HG03280 (cell line): Measurements from ENCODE around the gene SLC15A4.

ENCODE experiments used
- ATAC-seq: cut with Tn5 transposase; IDR thresholded peaks from one replicate; pipeline ENCODE4 v1.9.1; 2021; ENCODE audit warnings: mild to moderate bottlenecking, moderate library complexity; ENCODE audit not compliant: unreplicated experiment

The SLC15A4 gene

GRCh38 chr12:128795530-128796361, 28.0 kb downstream of the SLC15A4 start:
- ATAC-seq, result no peak

GRCh38 chr12:128794661-128795529, 28.9 kb downstream of the SLC15A4 start:
- ATAC-seq, result no peak

GRCh38 chr12:128793701-128794100, 30.1 kb downstream of the SLC15A4 start:
- no peak for ATAC-seq

DNA sequence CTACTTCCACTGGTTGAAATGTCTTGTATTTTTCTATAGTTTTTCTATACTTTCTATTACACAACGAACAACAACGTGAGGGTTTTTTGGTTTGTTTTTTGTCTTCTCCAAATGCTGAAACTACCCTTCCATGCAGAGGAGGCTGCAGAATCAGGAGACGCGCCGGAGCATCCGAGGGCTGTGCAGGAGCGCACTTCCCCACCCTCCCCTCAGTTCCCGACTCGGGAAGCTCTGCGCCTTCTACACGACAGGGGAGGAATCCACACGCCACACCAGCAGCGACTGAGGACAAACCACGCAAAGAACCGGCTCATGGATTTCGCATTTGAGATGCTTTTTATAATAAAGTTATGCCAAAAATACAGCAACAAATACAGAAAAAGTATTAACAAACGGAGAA, 30.9 kb downstream of the SLC15A4 start:
- no peak for ATAC-seq

DNA sequence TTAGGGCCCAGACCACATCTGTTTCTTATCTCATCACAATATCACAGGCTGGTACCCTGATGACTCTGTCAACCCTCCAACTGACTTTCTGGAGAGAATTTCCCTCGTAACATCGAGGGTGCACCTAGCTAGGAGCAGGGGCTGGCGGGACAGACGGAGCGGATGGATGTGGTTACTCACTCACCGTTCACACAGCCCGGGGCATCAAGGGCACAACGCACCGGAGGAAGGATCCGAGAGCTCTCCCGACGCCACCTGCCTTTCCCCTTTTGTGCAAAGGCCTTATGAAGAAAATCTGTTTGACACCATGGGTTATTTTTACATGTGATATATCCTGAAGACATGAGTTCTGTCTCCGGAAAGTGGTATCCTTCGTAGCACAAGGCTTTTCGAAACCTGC, 31.4 kb downstream of the SLC15A4 start:
- no peak for ATAC-seq

DNA sequence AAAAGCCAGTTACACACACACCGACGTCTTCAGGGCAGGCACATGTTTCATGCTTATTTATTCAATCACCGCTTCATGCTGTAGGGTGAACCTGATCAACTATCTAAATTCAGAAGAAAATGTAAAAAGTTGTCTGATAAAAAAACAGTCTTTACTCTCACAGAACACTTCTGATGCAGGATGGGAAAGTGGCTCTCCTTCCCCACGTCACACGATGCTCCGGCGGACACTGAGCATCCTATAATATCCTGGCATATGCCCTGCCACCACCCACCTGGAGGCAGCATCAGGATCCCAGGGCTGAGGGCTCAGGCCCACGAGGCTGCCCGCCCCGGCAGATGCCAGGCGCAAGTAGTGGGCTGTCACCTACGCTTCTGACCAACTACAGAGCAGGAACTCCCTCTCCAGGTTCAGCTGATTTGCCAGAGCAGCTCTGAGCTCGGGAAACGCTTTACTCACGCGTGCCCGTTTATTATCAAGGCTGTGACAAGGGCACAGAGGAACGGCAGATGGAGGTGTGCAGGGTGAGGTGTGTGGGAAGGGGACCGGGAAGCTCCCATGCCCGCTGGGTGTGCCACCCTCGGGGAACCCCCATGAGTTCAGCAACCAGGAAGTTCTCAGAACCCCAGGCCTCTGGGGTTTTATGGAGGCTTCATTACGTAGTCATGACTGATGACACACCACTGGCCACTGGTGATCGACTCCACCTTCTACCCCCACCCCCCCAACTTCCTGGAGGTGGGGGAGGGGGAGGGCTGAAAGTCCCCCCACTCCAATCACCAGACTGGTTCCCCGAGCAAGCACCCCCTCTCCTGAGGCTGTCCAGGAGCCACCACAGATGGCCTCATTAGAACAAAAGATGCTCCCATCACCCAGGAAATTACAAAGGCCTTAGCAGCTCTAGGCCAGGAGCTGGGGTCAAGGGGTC, 32.1 kb downstream of the SLC15A4 start:
- no peak for ATAC-seq

DNA sequence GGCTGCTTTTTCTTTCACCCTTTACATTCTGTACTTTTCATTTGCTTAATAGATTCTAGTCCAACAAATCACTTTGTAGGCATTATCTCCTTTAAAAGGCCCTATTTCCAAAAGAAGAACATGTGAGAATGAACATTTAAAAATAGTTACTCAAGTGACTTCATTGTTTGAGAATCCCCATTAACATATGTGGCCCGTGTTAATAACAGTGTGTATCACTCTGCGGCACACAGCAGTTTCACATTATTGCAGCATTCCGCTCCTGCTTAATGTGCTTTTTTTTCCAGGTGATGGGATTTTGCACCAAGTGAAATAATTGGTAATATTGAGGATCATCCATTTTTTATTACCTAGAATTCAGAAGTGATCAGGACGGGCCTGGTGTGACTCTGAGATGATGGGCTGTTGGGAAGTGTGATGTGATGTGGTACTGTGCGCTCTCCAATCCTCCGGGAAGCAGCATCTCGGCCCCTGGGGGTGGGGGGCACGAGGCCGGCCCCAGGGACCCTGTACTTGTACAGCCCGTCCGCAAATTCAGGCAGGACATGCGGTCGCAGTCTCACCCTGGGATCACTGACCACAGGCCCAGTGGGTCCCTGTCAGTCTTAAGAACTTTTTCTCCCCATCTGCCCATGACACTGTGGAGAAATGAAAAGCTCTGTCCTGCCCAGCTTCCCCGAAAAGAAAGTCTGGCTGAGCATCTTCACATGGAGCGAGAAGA, 32.9 kb downstream of the SLC15A4 start:
- no peak for ATAC-seq

- no peak for ATAC-seq
Observed at GRCh38 chr12:128790221-128790620, 33.5 kb downstream of the SLC15A4 start.

GRCh38 chr12:128789356-128789929, 34.3 kb downstream of the SLC15A4 start:
- no peak for ATAC-seq

GRCh38 chr12:128787827-128788226, 35.9 kb downstream of the SLC15A4 start:
- no peak for ATAC-seq

DNA sequence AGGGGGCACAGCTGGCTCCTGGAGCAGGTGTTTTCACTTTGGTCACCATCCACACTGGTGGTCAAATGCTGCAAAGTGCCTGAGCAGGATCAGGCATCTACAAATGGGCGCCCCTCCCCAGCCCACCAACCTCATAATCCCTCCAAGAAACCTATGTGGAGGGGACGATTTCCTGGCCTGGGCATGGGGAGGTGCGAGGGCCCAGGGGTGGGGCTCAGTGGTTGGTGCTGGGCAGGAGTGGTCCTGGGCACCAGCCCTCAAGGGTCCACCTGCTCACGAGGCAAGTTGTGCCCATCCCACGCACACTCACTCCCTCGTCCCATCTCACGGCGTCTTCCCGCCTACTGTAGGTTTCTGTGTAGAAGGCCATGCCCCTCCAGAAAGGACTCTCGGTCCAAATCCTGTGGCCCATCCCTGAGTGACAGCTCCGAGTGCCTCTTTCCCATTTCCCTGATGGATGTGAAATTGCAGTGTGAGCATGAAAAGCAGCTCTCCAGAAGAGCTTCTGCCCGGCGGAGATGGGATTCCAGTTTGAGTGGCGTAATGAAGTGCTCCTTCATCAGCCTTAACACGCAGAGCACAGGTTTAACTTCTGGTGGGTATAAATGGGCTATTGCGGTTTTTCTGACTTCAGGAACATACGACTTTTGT, 36.9 kb downstream of the SLC15A4 start:
- no peak for ATAC-seq

- no peak for ATAC-seq
Observed at GRCh38 chr12:128784030-128784760, 39.6 kb downstream of the SLC15A4 start.

DNA sequence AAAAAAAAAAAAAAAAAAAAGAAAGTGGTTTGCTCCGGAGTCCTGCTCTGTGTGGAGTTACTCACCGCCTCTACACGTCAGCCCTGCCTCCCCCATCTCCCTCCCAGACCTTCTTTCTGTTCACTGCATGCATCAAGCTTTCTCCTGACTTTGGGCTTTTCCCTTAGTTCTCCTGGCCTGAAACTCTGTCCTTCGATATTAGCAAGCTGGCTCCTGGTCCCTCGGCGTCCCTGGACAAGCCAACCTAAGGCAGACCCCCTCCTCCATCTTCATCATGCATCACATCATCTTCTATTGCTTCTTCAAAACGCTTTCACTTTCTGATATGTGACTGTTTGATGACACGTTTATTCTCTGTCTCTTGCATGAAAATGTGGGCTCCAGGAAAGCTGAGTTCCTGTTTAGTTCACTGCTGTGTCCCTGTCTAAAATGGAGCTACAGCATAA, 40.6 kb downstream of the SLC15A4 start:
- ATAC-seq, result peak; percentile 51

GRCh38 chr12:128779901-128780300, 43.9 kb downstream of the SLC15A4 start:
- no peak for ATAC-seq

DNA sequence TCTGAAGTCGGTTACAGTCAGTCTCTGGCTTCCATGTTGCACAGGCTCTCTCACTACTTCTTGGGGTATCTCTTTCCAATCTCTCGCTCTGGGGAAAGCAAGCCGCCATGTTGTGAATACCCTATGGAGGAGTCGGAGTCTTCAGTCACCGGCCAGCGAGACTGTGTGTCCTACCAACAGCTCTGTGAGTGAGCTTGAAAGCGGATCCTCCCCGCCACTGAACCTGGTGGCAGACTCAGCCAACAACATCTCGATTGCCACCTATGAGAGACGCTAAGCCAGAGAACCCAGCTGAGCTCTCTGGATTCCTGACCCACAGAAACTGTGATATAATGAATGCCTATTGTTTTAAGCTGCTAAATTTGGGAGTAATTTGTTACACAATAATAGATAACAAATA, 51.5 kb downstream of the SLC15A4 start:
- no peak for ATAC-seq

DNA sequence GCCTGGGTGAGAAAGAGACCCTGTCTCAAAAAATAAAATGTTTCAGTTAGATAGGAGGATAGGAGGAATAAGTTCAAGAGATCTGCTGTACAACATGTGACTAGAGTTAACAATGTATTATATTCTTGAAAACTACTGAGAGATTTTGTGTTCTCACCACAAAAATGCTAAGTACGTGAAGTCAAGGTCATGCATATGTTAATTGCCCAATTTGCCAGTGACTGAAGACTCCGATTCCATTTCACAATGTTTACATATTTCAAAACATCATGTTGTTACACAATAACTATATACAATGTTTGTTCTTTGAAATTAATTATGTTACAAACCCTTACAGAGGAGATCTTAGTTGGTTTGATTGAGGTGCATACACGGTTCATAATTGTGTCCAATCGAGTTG, 52.1 kb downstream of the SLC15A4 start:
- ATAC-seq, result no peak

GRCh38 chr12:128767518-128767917, 56.2 kb downstream of the SLC15A4 start:
- ATAC-seq, result no peak

GRCh38 chr12:128766738-128767501, 56.8 kb downstream of the SLC15A4 start:
- ATAC-seq, result no peak
